Thyroid gland (tissue), 4 donors: ENCODE measurements around the gene ETV1. TPM values are rescaled to one million over a fixed set of nuclear protein-coding genes. Genes with fewer than 3 reads are reported as not detected.
"Not testable (repeated sequence)": the region's sequence is repeated elsewhere in the genome, so short reads cannot be mapped to it uniquely, and the experiment has no call there.

Experiments used
- DNase-seq, 2 donors: peaks; one replicate each; pipeline ENCODE4 v3.0.0-alpha.2; 2019
- H3K27ac ChIP-seq, 3 donors: fragments of 200-600 bp; sonication (generic); 1 replicate in 2 of 3; 2 replicates in 1 of 3; pipeline ENCODE4 v1.5.1; 2016 to 2019; ENCODE audit warnings: mild to moderate bottlenecking in 1 of 3, moderate library complexity in 1 of 3
- H3K27me3 ChIP-seq: fragments of 200-600 bp; sonication (generic); one replicate; pipeline ENCODE4 v1.5.1; 2019
- H3K36me3 ChIP-seq, 2 donors: fragments of 200-600 bp; sonication (generic); one replicate each; pipeline ENCODE4 v1.5.1; 2016 to 2019
- H3K4me1 ChIP-seq, 2 donors: fragments of 200-600 bp; sonication (generic); one replicate each; pipeline ENCODE4 v1.5.1; 2017 to 2019
- H3K4me3 ChIP-seq, 3 donors: fragments of 200-600 bp; sonication (generic); replicated peaks in 1 of 3; 1 replicate in 2 of 3; 2 replicates in 1 of 3; pipeline ENCODE4 v1.5.1; 2016; ENCODE audit warnings: mild to moderate bottlenecking in 1 of 3
- H3K9me3 ChIP-seq: fragments of 200-600 bp; sonication (generic); one replicate; pipeline ENCODE4 v1.5.1; 2017
- CTCF ChIP-seq, 6 experiments: fragments of 200-600 bp in 3 of 6; fragments of 450-650 bp in 3 of 6; sonication (generic) in 3 of 6; IDR thresholded peaks; one replicate each; pipeline ENCODE4 v1.5.1; 2016 to 2019; ENCODE audit warnings: antibody characterized with exemption in 6 of 6, mild to moderate bottlenecking in 2 of 6, inconsistent platforms in 1 of 6, moderate library complexity in 1 of 6
- POLR2A ChIP-seq, 2 donors: fragments of 450-650 bp; IDR thresholded peaks; one replicate each; pipeline ENCODE4 v1.6.1; 2017; ENCODE audit warnings: antibody characterized with exemption in 2 of 2, mild to moderate bottlenecking in 2 of 2, moderate library complexity in 1 of 2
- WGBS, 2 donors: methylation state at CpG; one replicate each; pipeline ENCODE4 v1.1.5; 2017; 5-methylcytosine and 5-hydroxymethylcytosine counted together
- intact Hi-C: fragments of 100-400 bp; cut with DNase I; formaldehyde crosslinking; loops from one replicate; pipeline ENCODE4 v1.15.1; 2023
- total RNA-seq, 4 donors: library from RNA; depleted of rRNA; stranded (reverse); fragments of >200 nt; gene quantifications; one replicate each; pipeline ENCODE4 v1.2.3, GENCODE V29; 2016

The ETV1 gene
- total RNA-seq, 4 donors from 2014 or later = 5.9 to 18.6 (median 9.4) TPM

- TF ChIP-seq CTCF (IDR thresholded peaks at IDR 0.05) = no peak
- no peak for TF ChIP-seq POLR2A (IDR thresholded peaks at IDR 0.05)
- Histone ChIP-seq H3K4me1 (no peaks in the 10 kb centered on the region), H3K27me3 (no peaks in the 10 kb centered on the region), H3K36me3 (no peaks in the 10 kb centered on the region), H3K4me3 (no peak overlapping the region), H3K27ac (no peak overlapping the region), H3K9me3 (no peaks in the 10 kb centered on the region)
- no peak for DNase-seq
- intact Hi-C loops = no loop called here
- WGBS, 2 donors = 76 to 85% methylated on average over 5 of the region's 5 CpGs
Observed at GRCh38 chr7:13933536-13933935, 55.9 kb downstream of the ETV1 start.

DNA sequence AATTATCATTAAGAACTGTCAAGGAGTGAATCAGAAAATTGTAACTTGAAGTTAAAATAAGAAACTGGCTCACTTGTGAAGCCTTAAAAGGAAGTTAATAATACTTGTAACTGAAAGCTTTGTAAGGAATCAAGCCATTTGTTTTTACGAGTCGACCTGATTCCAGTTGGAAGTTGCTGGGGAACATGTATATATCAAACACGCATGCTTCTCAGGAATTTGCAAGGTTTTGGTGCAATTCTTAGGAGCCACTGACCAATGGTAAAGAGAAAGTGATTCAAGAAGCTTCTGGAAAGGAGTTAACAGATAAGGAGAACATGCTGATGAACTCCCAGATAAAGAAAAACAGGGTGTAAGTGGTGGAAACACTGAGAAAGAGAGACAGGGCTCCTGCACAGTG, 56.4 kb downstream of the ETV1 start:
- no peak overlapping the region for H3K4me3 ChIP-seq
- no peaks in the 10 kb centered on the region for H3K9me3 ChIP-seq
- no peak for DNase-seq
- H3K27me3 ChIP-seq = no peaks in the 10 kb centered on the region
- intact Hi-C loops = no loop called here
- TF ChIP-seq CTCF (IDR thresholded peaks at IDR 0.05) = no peak
- no peak for TF ChIP-seq POLR2A (IDR thresholded peaks at IDR 0.05)
- H3K36me3 ChIP-seq = no peaks in the 10 kb centered on the region
- 58 to 60% methylated on average over 3 of the region's 3 CpGs for WGBS, 2 donors
- no peak overlapping the region for H3K27ac ChIP-seq
- no peaks in the 10 kb centered on the region for H3K4me1 ChIP-seq

- TF ChIP-seq CTCF (IDR thresholded peaks at IDR 0.05) (no peak), POLR2A (IDR thresholded peaks at IDR 0.05) (no peak)
- no peak for DNase-seq
- Histone ChIP-seq H3K27ac (no peak overlapping the region), H3K9me3 (no peaks in the 10 kb centered on the region), H3K4me3 (no peak overlapping the region), H3K27me3 (no peaks in the 10 kb centered on the region), H3K36me3 (no peaks in the 10 kb centered on the region), H3K4me1 (no peaks in the 10 kb centered on the region)
- 99 to 100% methylated on average over 2 of the region's 2 CpGs for WGBS, 2 donors
- intact Hi-C loops = no loop called here
Observed at GRCh38 chr7:13932131-13932530, 57.3 kb downstream of the ETV1 start.

DNA sequence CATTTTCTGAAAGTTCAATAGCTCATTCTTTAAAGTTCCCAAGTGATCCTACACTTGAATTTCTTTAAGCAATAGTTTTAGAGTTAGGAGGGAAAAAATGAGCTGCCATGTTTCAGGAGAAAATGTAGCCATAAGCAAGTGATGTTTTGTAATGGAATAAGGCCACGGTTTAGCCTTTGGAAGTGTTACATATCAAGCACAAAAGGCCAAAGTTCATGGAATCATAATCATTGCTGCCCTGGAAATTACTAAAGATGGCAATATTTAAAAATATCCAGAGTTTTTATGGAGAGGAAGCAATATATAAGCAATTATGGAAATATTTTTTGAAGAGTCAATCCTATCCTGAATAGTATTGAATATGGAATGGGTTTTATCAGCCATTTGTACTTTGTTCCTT, 68.4 kb downstream of the ETV1 start:
- peaks cover 6 to 8% of the 10 kb centered on the region in 2 donors for H3K4me1 ChIP-seq
- no peak for DNase-seq
- intact Hi-C loops = no loop called here
- no peak overlapping the region for H3K27ac ChIP-seq
- 85 to 90% methylated on average over 1 of the region's 1 CpG for WGBS, 2 donors
- no peak overlapping the region for H3K4me3 ChIP-seq
- TF ChIP-seq CTCF (IDR thresholded peaks at IDR 0.05) (no peak), POLR2A (IDR thresholded peaks at IDR 0.05) (no peak)
- no peaks in the 10 kb centered on the region for H3K27me3 ChIP-seq
- no peaks in the 10 kb centered on the region for H3K9me3 ChIP-seq
- H3K36me3 ChIP-seq = no peaks in the 10 kb centered on the region

DNA sequence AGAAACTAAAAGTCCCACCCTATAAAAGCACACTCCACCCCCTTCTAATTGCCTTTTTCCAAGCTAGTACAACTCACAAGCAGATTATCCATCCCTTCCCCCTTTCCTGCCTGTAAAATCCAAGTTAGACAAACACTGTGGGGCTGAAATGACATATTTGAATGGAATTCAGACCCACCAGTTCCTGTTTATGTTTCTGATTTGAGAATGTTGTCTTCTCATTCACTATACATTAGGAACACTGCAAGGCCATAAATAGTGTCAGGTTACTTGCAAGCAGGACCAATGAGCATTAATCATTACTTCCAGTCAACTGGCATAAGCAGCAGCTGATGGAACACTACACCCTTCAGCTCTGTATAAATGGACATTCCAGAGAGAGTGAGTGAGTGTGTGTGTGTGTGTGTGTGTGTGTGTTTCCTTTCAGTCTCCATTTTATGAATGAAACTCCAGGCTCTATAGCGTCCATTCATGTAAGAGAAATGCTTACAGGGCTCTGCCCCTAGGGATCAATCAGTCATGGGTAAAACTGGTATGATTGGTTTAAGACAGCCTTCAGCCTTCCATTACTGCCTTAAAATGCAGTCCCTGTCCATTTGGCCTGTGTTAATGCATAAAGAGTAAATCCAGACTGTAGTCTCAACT, 69.3 kb downstream of the ETV1 start:
- no peaks in the 10 kb centered on the region for H3K36me3 ChIP-seq
- intact Hi-C loops = no loop called here
- H3K27me3 ChIP-seq = no peaks in the 10 kb centered on the region
- peak overlapping the region in 2 of 3 donors; percentile 21 to 25 for H3K27ac ChIP-seq
- 35 to 39% methylated on average over 1 of the region's 1 CpG for WGBS, 2 donors
- TF ChIP-seq POLR2A (IDR thresholded peaks at IDR 0.05) = no peak
- no peak for TF ChIP-seq CTCF (IDR thresholded peaks at IDR 0.05)
- peak in 1 of 2 donors; percentile 26 for DNase-seq
- no peaks in the 10 kb centered on the region for H3K9me3 ChIP-seq
- peaks cover 6 to 8% of the 10 kb centered on the region in 2 donors for H3K4me1 ChIP-seq
- H3K4me3 ChIP-seq = no peak overlapping the region

DNA sequence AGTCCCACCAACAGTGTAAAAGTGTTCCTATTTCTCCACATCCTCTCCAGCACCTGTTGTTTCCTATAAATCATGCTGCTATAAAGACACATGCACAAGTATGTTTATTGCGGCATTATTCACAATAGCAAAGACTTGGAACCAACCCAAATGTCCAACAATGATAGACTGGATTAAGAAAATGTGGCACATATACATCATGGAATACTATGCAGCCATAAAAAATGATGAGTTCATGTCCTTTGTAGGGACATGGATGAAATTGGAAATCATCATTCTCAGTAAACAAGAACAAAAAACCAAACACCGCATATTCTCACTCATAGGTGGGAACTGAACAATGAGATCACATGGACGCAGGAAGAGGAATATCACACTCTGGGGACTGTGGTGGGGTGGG, 71.1 kb downstream of the ETV1 start:
- WGBS, 2 donors = 100% methylated on average over 3 of the region's 3 CpGs
- H3K4me1 ChIP-seq, H3K36me3 ChIP-seq, H3K4me3 ChIP-seq, DNase-seq, H3K27ac ChIP-seq, H3K9me3 ChIP-seq, H3K27me3 ChIP-seq, intact Hi-C loops: not testable (repeated sequence)

- intact Hi-C loops = not testable (repeated sequence)
- 70 to 84% methylated on average over 7 of the region's 7 CpGs for WGBS, 2 donors
Observed at GRCh38 chr7:13917103-13917502, 72.4 kb downstream of the ETV1 start.

More at GRCh38 chr7:13917103-13917502, 72.4 kb downstream of the ETV1 start:
- not testable (repeated sequence) for H3K4me3 ChIP-seq, H3K27ac ChIP-seq, H3K27me3 ChIP-seq, DNase-seq, H3K36me3 ChIP-seq, H3K4me1 ChIP-seq, H3K9me3 ChIP-seq
